Neural cell (in vitro differentiated cells): ENCODE results near the gene TSPOAP1.

Experiments
- POLR2AphosphoS5 ChIP-seq: IDR thresholded peaks from 2 replicates; pipeline ENCODE4 v1.6.1; 2012
- TF ChIP-seq, protein P1 (sequence below): fragments of 450-650 bp; IDR thresholded peaks from 2 replicates; pipeline ENCODE4 v1.5.1; 2014; ENCODE audit warnings: antibody characterized with exemption, mild to moderate bottlenecking, moderate library complexity; ENCODE audit not compliant: poor library complexity, severe bottlenecking

- TF ChIP-seq, protein P1, sequence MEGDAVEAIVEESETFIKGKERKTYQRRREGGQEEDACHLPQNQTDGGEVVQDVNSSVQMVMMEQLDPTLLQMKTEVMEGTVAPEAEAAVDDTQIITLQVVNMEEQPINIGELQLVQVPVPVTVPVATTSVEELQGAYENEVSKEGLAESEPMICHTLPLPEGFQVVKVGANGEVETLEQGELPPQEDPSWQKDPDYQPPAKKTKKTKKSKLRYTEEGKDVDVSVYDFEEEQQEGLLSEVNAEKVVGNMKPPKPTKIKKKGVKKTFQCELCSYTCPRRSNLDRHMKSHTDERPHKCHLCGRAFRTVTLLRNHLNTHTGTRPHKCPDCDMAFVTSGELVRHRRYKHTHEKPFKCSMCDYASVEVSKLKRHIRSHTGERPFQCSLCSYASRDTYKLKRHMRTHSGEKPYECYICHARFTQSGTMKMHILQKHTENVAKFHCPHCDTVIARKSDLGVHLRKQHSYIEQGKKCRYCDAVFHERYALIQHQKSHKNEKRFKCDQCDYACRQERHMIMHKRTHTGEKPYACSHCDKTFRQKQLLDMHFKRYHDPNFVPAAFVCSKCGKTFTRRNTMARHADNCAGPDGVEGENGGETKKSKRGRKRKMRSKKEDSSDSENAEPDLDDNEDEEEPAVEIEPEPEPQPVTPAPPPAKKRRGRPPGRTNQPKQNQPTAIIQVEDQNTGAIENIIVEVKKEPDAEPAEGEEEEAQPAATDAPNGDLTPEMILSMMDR = no peak
- TF ChIP-seq POLR2AphosphoS5 = no peak
These were observed 21.0 kb downstream of the TSPOAP1 start for GRCh38 chr17:58307468-58308172.
